CD4-positive, CD25-positive, alpha-beta regulatory T cell (primary cell): ENCODE data around the gene ATP9B. TPM values are rescaled to one million over a fixed set of nuclear protein-coding genes. Genes with fewer than 3 reads are reported as not detected.

Experiments used
- ATAC-seq, 2 donors: fragments of 150-1000 bp; cut with Tn5 transposase; one replicate each; pipeline ENCODE4 v1.10.0; 2021; ENCODE audit warnings: low read depth in 2 of 2, moderate number of reproducible peaks in 2 of 2, moderate library complexity in 1 of 2
- DNase-seq, 3 donors: peaks; one replicate each; pipeline versions ENCODE4 v3.0.0 to v3.0.0-alpha.2; 2012 to 2022; ENCODE audit warnings: mixed read lengths in 1 of 3
- H3K27ac ChIP-seq: one replicate; pipeline ENCODE4 v1.7.0; 2013; ENCODE audit warnings: mild to moderate bottlenecking, low read length; ENCODE audit not compliant: insufficient read depth, poor library complexity, severe bottlenecking
- H3K27me3 ChIP-seq: one replicate; pipeline ENCODE4 v1.7.0; 2013; ENCODE audit warnings: low read length; ENCODE audit not compliant: control insufficient read depth, insufficient read depth
- H3K36me3 ChIP-seq: one replicate; pipeline ENCODE4 v1.7.0; 2013; ENCODE audit warnings: mild to moderate bottlenecking, low read length, moderate library complexity; ENCODE audit not compliant: control insufficient read depth, insufficient read depth
- H3K4me1 ChIP-seq: 2 replicates; pipeline ENCODE4 v1.7.0; 2013; ENCODE audit warnings: mild to moderate bottlenecking, low read length; ENCODE audit not compliant: insufficient read depth, control insufficient read depth, poor library complexity, severe bottlenecking
- H3K4me3 ChIP-seq: one replicate; pipeline ENCODE4 v1.7.0; 2013; ENCODE audit warnings: low read depth, mild to moderate bottlenecking, low read length, moderate library complexity
- H3K9me3 ChIP-seq, 2 experiments: 1 replicate in 1 of 2; 2 replicates in 1 of 2; pipeline ENCODE4 v1.7.0; 2013; ENCODE audit warnings: low read length in 2 of 2, mild to moderate bottlenecking in 1 of 2, moderate library complexity in 1 of 2; ENCODE audit not compliant: control insufficient read depth in 2 of 2
- H3K27ac Mint-ChIP-seq, 3 donors: one replicate each; pipeline ENCODE4 v1.8.0; 2020 to 2022; ENCODE audit warnings: mild to moderate bottlenecking in 3 of 3, mixed read lengths in 3 of 3, moderate library complexity in 2 of 3
- H3K27me3 Mint-ChIP-seq: one replicate; pipeline ENCODE4 v1.8.0; 2022; ENCODE audit warnings: mild to moderate bottlenecking, mixed read lengths
- H3K36me3 Mint-ChIP-seq: one replicate; pipeline ENCODE4 v1.8.0; 2020; ENCODE audit warnings: mixed read lengths
- H3K4me1 Mint-ChIP-seq, 4 donors: one replicate each; pipeline ENCODE4 v1.8.0; 2020 to 2022; ENCODE audit warnings: mixed read lengths in 4 of 4, mild to moderate bottlenecking in 1 of 4
- H3K4me3 Mint-ChIP-seq, 4 donors: one replicate each; pipeline ENCODE4 v1.8.0; 2020 to 2022; ENCODE audit warnings: mild to moderate bottlenecking in 4 of 4, mixed read lengths in 4 of 4, moderate library complexity in 3 of 4
- H3K9me3 Mint-ChIP-seq, 7 donors: one replicate each; pipeline ENCODE4 v1.8.0; 2020 to 2022; ENCODE audit warnings: mixed read lengths in 7 of 7, mild to moderate bottlenecking in 3 of 7, moderate library complexity in 2 of 7
- polyA plus RNA-seq, 4 donors: library from polyadenylated mRNA; unstranded; fragments of 300-500 nt; fragmentation: Illumina TruSeq; gene quantifications; one replicate each; pipeline ENCODE4 v1.2.3, GENCODE V29; 2021
- total RNA-seq: library from RNA; stranded (reverse); gene quantifications from one replicate; pipeline ENCODE4 v1.2.3, GENCODE V29; 2022

Gene ATP9B
- total and polyA plus RNA-seq, 5 donors from 2014 or later = 14.1 to 75.3 (median 17.6) TPM

DNA sequence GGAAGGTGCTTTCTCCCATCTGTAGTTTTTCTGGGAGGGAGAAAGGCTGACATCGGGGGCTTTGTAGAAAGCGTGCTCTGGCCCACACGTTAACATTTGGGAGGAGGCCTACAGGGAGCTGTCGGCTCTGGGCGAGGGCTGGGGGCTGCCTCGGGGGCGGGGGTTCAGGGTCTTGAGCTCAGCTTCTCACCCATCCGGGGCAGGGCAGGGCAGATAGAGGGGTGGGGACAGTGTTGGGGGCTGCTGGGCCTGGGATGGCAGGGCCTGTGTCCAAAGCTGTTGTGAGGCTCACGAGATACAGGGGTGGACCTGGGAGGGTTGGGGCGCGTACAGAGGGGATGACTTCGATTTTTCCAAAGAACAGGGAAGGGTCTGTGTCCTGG, 353.6 kb downstream of the ATP9B start:
- H3K36me3 ChIP-seq = peaks cover 19% of the 10 kb centered on the region
- Mint-ChIP-seq H3K4me3 (no peak overlapping the region), H3K36me3 (peaks cover 29% of the 10 kb centered on the region), H3K4me1 (peaks cover 0 to 38% (median 8%) of the 10 kb centered on the region in 4 donors), H3K27ac (peak overlapping the region in 1 of 3 donors; percentile 36), H3K9me3 (no peaks in the 10 kb centered on the region), H3K27me3 (no peaks in the 10 kb centered on the region)
- no peak for DNase-seq
- no peaks in the 10 kb centered on the region for H3K27me3 ChIP-seq
- H3K4me1 ChIP-seq = no peaks in the 10 kb centered on the region
- ATAC-seq = no peak
- H3K27ac ChIP-seq = no peak overlapping the region
- H3K4me3 ChIP-seq = no peak overlapping the region
- H3K9me3 ChIP-seq = no peaks in the 10 kb centered on the region

DNA sequence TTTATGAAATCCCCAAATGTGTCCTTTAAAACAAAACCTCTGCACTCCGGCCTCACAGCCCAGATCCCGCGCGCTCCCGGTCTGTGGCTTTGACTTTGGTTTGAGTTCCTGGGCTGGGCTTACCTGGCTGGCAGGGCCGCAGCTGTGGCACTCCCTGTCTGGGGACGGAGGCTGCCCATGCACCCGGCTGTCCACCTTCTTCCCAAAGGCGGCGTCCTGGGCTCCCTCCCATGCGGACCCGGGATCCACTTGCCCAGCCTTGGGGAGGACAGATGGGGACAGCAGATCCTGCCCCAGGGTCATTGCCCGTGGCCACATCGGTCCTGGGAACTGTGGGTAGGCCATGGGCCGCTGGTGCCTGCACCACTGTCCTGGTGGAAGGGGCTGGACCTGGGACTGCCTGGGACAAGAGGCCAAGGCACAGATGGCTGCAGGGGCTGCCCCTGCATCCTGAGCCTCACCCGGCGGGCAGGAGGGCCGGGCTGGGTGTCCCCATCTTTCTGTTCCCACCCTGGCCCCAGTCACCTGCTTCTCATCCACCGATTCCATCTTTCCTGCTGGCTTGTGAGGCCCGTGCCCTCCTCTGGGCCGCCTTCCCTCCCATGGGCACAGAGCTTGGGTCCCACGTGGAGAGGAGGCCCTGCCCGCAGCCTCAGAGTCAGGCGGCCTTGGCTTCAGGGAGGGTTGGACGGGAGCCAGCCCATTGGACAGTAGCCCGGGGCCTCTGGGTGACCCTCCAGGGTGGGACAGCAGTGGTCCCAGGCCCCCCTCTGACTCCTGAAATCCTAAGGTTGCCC, 354.2 kb downstream of the ATP9B start:
- Mint-ChIP-seq H3K27ac (no peak overlapping the region), H3K4me3 (no peak overlapping the region), H3K9me3 (no peaks in the 10 kb centered on the region), H3K27me3 (no peaks in the 10 kb centered on the region), H3K4me1 (peaks cover 4 to 43% (median 12%) of the 10 kb centered on the region in 4 donors), H3K36me3 (peaks cover 29% of the 10 kb centered on the region)
- Histone ChIP-seq H3K9me3 (no peaks in the 10 kb centered on the region), H3K27me3 (no peaks in the 10 kb centered on the region), H3K4me3 (no peak overlapping the region), H3K36me3 (peaks cover 19% of the 10 kb centered on the region), H3K27ac (no peak overlapping the region), H3K4me1 (no peaks in the 10 kb centered on the region)
- no peak for DNase-seq
- no peak for ATAC-seq

DNA sequence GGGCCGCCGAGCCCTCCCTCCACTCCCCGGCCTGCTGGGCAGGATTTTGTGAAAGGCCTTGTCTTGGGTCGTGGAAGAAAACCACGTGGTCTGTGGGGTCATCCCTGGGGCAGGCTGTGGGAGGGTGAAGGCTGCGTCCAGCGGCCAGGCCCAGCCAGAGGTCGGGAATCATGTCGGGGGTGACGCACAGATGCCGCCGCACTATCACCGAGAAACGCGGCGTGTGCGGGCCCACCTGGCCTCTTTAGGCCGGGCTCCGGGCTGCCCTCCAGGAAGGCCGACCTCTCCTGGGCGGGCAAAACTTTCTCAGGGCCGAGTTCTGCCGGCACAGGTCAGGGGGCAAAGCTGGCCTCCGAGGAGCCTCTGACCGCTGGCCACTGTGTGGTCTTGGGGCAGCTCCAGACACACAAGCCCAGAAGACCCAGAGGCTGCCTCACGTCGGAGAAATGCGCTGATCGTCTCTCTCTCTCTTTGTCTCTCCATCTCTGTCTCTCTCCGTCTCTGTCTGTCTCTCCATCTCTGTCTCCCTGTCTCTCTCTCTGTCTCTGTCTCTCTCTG, 354.9 kb downstream of the ATP9B start:
- Mint-ChIP-seq H3K4me1 (peaks cover 5 to 42% (median 14%) of the 10 kb centered on the region in 4 donors), H3K4me3 (peak overlapping the region in 1 of 4 donors; percentile 41), H3K36me3 (peaks cover 29% of the 10 kb centered on the region), H3K9me3 (no peaks in the 10 kb centered on the region), H3K27me3 (no peaks in the 10 kb centered on the region), H3K27ac (no peak overlapping the region)
- peaks cover 19% of the 10 kb centered on the region for H3K36me3 ChIP-seq
- H3K4me3 ChIP-seq = no peak overlapping the region
- no peak for ATAC-seq
- H3K27ac ChIP-seq = no peak overlapping the region
- H3K4me1 ChIP-seq = no peaks in the 10 kb centered on the region
- no peaks in the 10 kb centered on the region for H3K9me3 ChIP-seq
- DNase-seq = no peak
- no peaks in the 10 kb centered on the region for H3K27me3 ChIP-seq

DNA sequence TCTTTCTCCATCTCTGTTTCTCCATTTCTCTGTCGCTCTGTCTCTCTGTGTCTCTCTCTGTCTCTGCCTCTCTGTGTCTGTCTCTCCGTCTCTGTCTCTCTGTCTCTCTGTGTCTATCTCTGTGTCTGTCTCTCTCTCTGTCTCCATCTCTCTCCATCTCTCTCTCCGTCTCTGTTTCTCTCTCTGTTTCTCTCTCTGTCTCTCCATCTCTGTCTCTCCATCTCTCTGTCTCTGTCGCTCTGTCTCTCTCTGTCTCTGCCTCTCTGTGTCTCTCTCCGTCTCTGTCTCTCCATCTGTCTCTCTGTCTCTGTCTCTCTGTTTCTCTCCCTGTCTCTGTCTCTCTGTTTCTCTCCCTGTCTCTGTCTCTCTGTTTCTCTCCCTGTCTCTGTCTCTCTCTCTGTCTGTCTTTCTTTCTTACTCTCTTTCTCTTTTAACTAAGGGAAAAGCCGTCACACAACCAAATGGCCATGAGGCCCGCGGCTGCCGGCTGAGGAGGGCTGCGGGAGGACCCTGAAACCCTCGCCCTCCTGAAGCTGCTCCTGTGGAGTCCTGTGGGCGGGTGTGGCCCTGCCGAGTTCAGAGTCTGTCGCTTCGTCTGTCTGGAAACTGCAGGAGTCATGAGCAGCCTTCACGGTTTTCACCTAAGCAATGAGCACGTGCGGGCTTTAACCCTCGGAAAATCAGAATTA, 355.8 kb downstream of the ATP9B start:
- Mint-ChIP-seq H3K4me3 (no peak overlapping the region), H3K27me3 (no peaks in the 10 kb centered on the region)

DNA sequence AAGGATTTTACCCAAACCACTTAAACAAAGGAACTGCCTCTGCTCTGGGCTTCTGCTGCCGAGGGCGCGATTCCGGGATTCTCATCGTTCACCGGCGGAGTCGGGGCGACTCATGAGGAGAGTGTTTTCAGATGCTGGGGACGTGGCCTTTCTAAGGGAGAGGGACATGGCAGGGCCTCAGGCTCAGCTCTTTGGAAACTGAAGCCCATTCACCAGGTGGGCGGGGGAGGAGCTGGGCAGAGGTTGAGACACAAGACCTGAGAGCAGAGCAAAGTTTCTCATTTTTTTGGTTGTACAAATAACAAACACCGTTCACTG, 356.3 kb downstream of the ATP9B start:
- Mint-ChIP-seq H3K36me3 (peaks cover 20% of the 10 kb centered on the region), H3K4me1 (peaks cover 5 to 46% (median 15%) of the 10 kb centered on the region in 4 donors), H3K27ac (peak overlapping the region in 2 of 3 donors; percentile 34 to 36), H3K4me3 (no peak overlapping the region), H3K27me3 (no peaks in the 10 kb centered on the region), H3K9me3 (no peaks in the 10 kb centered on the region)
- no peaks in the 10 kb centered on the region for H3K27me3 ChIP-seq
- DNase-seq (no peak), ATAC-seq (no peak)
- H3K4me3 ChIP-seq = no peak overlapping the region
- no peak overlapping the region for H3K27ac ChIP-seq
- H3K9me3 ChIP-seq = no peaks in the 10 kb centered on the region
- peaks cover 18% of the 10 kb centered on the region for H3K36me3 ChIP-seq
- no peaks in the 10 kb centered on the region for H3K4me1 ChIP-seq

More for the DNA sequence above, 355.8 kb downstream of the ATP9B start:
- no peak overlapping the region for H3K27ac ChIP-seq
- Mint-ChIP-seq H3K36me3 (peaks cover 25% of the 10 kb centered on the region), H3K9me3 (no peaks in the 10 kb centered on the region), H3K27ac (peak overlapping the region; percentile 34 to 95 (median 91)), H3K4me1 (peaks cover 5 to 46% (median 15%) of the 10 kb centered on the region in 4 donors)
- H3K4me1 ChIP-seq = no peaks in the 10 kb centered on the region
- DNase-seq (no peak), ATAC-seq (no peak)
- H3K27me3 ChIP-seq = no peaks in the 10 kb centered on the region
- H3K9me3 ChIP-seq = no peaks in the 10 kb centered on the region
- peaks cover 19% of the 10 kb centered on the region for H3K36me3 ChIP-seq
- H3K4me3 ChIP-seq = no peak overlapping the region

DNA sequence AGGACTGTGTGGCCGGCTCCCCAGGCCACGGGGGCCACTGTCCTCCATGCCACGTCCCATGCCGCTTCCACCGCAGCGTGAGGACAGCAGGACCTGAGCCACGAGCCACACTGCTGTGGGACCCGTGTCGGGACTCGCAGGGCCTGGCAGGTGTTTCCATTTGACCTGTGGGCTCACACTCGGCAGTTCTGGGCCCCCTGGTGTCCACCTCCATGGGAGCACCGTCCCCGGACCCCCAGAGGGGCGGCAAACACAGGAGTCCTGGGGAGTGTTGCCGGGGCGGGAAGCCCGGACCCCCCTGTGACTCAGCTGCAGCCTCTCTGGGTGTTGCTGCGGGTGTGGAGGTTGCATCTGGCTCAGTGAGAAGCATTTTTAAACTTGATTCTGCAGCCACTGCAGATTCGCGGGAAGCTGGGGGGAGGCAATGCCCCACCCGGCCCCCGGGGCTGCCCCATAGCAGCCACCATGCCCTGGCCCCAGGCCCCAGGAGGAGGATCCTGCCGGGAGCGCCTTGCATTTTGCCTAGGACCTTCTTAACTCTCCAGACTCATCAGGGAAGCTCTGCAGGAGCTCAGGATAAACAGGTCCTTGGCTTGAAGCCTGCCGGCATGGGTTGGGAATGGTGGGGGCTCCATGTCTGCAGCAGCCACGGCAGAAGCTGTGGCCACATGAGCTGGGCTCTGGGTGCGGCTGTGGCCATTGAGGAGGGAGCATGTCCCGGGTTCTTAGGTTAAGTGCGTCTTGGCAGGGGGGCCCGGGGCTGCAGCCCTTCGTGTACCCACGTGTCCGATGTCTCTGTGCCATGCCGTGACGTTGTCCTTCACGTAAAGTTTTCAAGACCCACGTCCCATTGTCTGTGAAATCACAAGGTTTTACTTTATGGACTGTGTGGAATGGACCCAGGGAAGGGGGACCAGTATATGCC, 357.4 kb downstream of the ATP9B start:
- H3K27ac Mint-ChIP-seq = no peak overlapping the region
- no peaks in the 10 kb centered on the region for H3K9me3 Mint-ChIP-seq

More for the DNA sequence above, 357.4 kb downstream of the ATP9B start:
- H3K27me3 ChIP-seq = no peaks in the 10 kb centered on the region
- ATAC-seq = no peak
- DNase-seq = no peak
- no peaks in the 10 kb centered on the region for H3K4me1 ChIP-seq
- peaks cover 5 to 48% (median 15%) of the 10 kb centered on the region in 4 donors for H3K4me1 Mint-ChIP-seq
- H3K4me3 ChIP-seq = no peak overlapping the region
- peaks cover 18% of the 10 kb centered on the region for H3K36me3 Mint-ChIP-seq
- H3K27ac ChIP-seq = no peak overlapping the region
- H3K4me3 Mint-ChIP-seq = no peak overlapping the region
- H3K9me3 ChIP-seq = no peaks in the 10 kb centered on the region
- H3K36me3 ChIP-seq = peaks cover 6% of the 10 kb centered on the region
- H3K27me3 Mint-ChIP-seq = no peaks in the 10 kb centered on the region
